ENCODE data around the gene THAP8. TPM values are rescaled to one million over a fixed set of nuclear protein-coding genes. Genes with fewer than 3 reads are reported as not detected.

Gene THAP8
- polyA plus RNA-seq, 3 donors, result 2.4 to 6.0 (median 3.1) TPM

DNA sequence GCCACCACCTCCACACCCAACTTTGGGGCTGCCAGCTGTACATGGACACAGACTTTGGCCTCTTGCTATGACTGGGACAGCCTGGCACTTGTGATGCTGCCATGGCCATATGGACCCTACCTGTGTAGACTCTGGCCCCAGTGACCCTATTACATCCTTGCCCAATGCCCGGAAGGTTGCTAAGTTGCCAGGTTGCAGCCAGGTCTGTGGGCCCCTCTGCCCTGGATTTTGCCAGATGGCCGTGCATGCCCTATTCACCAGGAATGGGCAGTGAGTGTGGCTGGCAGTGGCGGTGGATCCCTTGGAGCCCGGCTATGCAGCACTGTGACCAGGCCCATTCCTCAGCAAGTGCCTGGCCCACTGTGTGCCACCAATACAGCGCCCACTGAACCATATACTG lies 68.0 kb downstream of the THAP8 start:
- 97% methylated on average over 5 of the region's 5 CpGs for WGBS (ENCODE audit: insufficient coverage)
- H3K9me3 Mint-ChIP-seq, result peaks cover 3 to 11% (median 7%) of the 10 kb centered on the region in 7 donors
- intact Hi-C loops (cut with micrococcal nuclease), result no loop called here
- H3K9me3 ChIP-seq (replicated peaks in 1 of 2; ENCODE audit: control insufficient read depth in 1 of 2, insufficient read depth in 1 of 2, low read length in 2 of 2), result no peaks in the 10 kb centered on the region
- no peaks in the 10 kb centered on the region for H3K36me3 ChIP-seq (replicated peaks in 1 of 2; ENCODE audit: control insufficient read depth in 1 of 2, insufficient read depth in 2 of 2, low read length in 2 of 2)
- H3K27me3 ChIP-seq (ENCODE audit: control insufficient read depth in 2 of 2, insufficient read depth in 2 of 2, low read length in 2 of 2), result peaks cover 0 to 6% of the 10 kb centered on the region in 2 donors
- no peak for DNase-seq
- H3K4me3 Mint-ChIP-seq, result no peak overlapping the region
- no peak overlapping the region for H3K27ac Mint-ChIP-seq
- peak overlapping the region; percentile 86 for H2AFZ ChIP-seq (ENCODE audit: insufficient read depth, low read depth, low read length, poor library complexity, severe bottlenecking)
- no peak overlapping the region for H3K4me2 ChIP-seq (replicated peaks; ENCODE audit: extremely low read depth, low read length, poor library complexity, severe bottlenecking)
- H3K79me2 ChIP-seq (ENCODE audit: insufficient read depth, low read length), result no peaks in the 10 kb centered on the region
- H3K9ac ChIP-seq (ENCODE audit: insufficient read depth, low read length, poor library complexity, severe bottlenecking), result no peak overlapping the region
- TF ChIP-seq, protein P1, sequence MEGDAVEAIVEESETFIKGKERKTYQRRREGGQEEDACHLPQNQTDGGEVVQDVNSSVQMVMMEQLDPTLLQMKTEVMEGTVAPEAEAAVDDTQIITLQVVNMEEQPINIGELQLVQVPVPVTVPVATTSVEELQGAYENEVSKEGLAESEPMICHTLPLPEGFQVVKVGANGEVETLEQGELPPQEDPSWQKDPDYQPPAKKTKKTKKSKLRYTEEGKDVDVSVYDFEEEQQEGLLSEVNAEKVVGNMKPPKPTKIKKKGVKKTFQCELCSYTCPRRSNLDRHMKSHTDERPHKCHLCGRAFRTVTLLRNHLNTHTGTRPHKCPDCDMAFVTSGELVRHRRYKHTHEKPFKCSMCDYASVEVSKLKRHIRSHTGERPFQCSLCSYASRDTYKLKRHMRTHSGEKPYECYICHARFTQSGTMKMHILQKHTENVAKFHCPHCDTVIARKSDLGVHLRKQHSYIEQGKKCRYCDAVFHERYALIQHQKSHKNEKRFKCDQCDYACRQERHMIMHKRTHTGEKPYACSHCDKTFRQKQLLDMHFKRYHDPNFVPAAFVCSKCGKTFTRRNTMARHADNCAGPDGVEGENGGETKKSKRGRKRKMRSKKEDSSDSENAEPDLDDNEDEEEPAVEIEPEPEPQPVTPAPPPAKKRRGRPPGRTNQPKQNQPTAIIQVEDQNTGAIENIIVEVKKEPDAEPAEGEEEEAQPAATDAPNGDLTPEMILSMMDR (IDR thresholded peaks at IDR 0.05), result no peak
- no peak overlapping the region for H3K27ac ChIP-seq (ENCODE audit: low read depth in 1 of 2, low read length in 2 of 2)
- H3K4me1 Mint-ChIP-seq, result peaks cover 17% of the 10 kb centered on the region
- no peaks in the 10 kb centered on the region for H4K20me1 ChIP-seq (ENCODE audit: insufficient read depth, low read length)
- H3K4me1 ChIP-seq (ENCODE audit: control insufficient read depth in 1 of 2, insufficient read depth in 2 of 2, low read length in 2 of 2), result peaks cover 13 to 16% of the 10 kb centered on the region in 2 donors
- H3K36me3 Mint-ChIP-seq, result no peaks in the 10 kb centered on the region
- no peak overlapping the region for H3K4me3 ChIP-seq (replicated peaks in 1 of 3; ENCODE audit: low read depth in 2 of 3, low read length in 3 of 3)
- H3K27me3 Mint-ChIP-seq (ENCODE audit: low read depth in 3 of 3), result peaks cover 17 to 36% (median 29%) of the 10 kb centered on the region in 3 donors

Other genes starting within 250 kb of the THAP8 start
- gene PRODH2, start 241.4 kb downstream of the THAP8 start, polyA plus RNA-seq, result not detected
- gene NPHS1, start 201.8 kb downstream of the THAP8 start, polyA plus RNA-seq, result not detected
- not detected for gene KIRREL2, start 197.4 kb downstream of the THAP8 start, polyA plus RNA-seq
- gene APLP1, start 185.7 kb downstream of the THAP8 start, polyA plus RNA-seq, result not detected
- gene NFKBID, start 153.7 kb downstream of the THAP8 start, polyA plus RNA-seq, result 100 to 1,000 TPM in 1 of 3 donors, 1 to 10 TPM in 2; 6.4 to 198 (median 9.3) TPM
- 100 to 1,000 TPM; 264 to 829 (median 594) TPM for gene HCST, start 151.8 kb downstream of the THAP8 start, polyA plus RNA-seq
- gene TYROBP, start 146.0 kb downstream of the THAP8 start, polyA plus RNA-seq, result 1,000 to 10,000 TPM; 3,224 to 6,141 (median 5,182) TPM
- gene LRFN3, start 117.9 kb downstream of the THAP8 start, polyA plus RNA-seq, result under 1 TPM in 1 of 3 donors, not detected in 2; 0.04 TPM
- 10 to 100 TPM; 10.4 to 26.9 (median 19.0) TPM for gene SDHAF1, start 59.1 kb downstream of the THAP8 start, polyA plus RNA-seq
- under 1 TPM in 1 of 3 donors, not detected in 2; 0.76 TPM for gene SYNE4, start 45.5 kb downstream of the THAP8 start, polyA plus RNA-seq
- gene ALKBH6, start 40.1 kb downstream of the THAP8 start, polyA plus RNA-seq, result 10 to 100 TPM; 13.1 to 29.3 (median 16.1) TPM
- under 1 TPM in 1 of 3 donors, not detected in 2; 0.24 TPM for gene CLIP3, start 21.4 kb downstream of the THAP8 start, polyA plus RNA-seq
- gene WDR62, start 612 bp upstream of the THAP8 start, polyA plus RNA-seq, result under 1 TPM in 2 of 3 donors, not detected in 1; 0.05 to 0.88 TPM
- not detected for gene OVOL3, start 56.9 kb upstream of the THAP8 start, polyA plus RNA-seq
- 10 to 100 TPM; 21.2 to 73.9 (median 57.9) TPM for gene POLR2I, start 60.6 kb upstream of the THAP8 start, polyA plus RNA-seq
- gene TBCB, start 61.2 kb upstream of the THAP8 start, polyA plus RNA-seq, result 100 to 1,000 TPM; 167 to 233 (median 178) TPM
- 100 to 1,000 TPM; 239 to 740 (median 282) TPM for gene CAPNS1, start 85.8 kb upstream of the THAP8 start, polyA plus RNA-seq
- gene COX7A1, start 98.2 kb upstream of the THAP8 start, polyA plus RNA-seq, result not detected
- 1 to 10 TPM; 1.5 to 3.5 (median 2.1) TPM for gene ZNF565, start 160.4 kb upstream of the THAP8 start, polyA plus RNA-seq
- 10 to 100 TPM; 12.2 to 26.5 (median 15.8) TPM for gene ZNF146, start 160.8 kb upstream of the THAP8 start, polyA plus RNA-seq

All from CD14-positive monocyte (primary cell).